Keratinocyte (primary cell): Measurements from ENCODE around the gene SIGLEC14.
"Not testable (repeated sequence)": the region's sequence is repeated elsewhere in the genome, so short reads cannot be mapped to it uniquely, and the experiment has no call there.

ENCODE experiments used
- CTCF ChIP-seq, 3 experiments: IDR thresholded peaks in 1 of 3; conservative IDR thresholded peaks in 1 of 3; optimal IDR thresholded peaks in 1 of 3; 2 replicates in 2 of 3; 3 replicates in 1 of 3; pipeline versions ENCODE3 to v1.5.1; 2011; ENCODE audit warnings: low read length in 3 of 3, mild to moderate bottlenecking in 3 of 3, moderate library complexity in 2 of 3, control low read depth in 1 of 3, inconsistent platforms in 1 of 3; ENCODE audit not compliant: insufficient read depth in 2 of 3; ENCODE audit errors: extremely low read depth in 1 of 3
- EZH2 ChIP-seq: IDR thresholded peaks from one replicate; pipeline ENCODE4 v1.6.1; 2012; ENCODE audit warnings: inconsistent platforms, mild to moderate bottlenecking, low read length, moderate library complexity

- TF ChIP-seq CTCF (optimal IDR thresholded peaks at IDR 0.05 in 1 of 3, IDR thresholded peaks at IDR 0.05 in 1 of 3, conservative IDR thresholded peaks at IDR 0.05 in 1 of 3; ENCODE audit: extremely low read depth in 1 of 3, insufficient read depth in 2 of 3, low read length in 3 of 3); EZH2: not testable (repeated sequence)
These were observed 16.3 kb downstream of the SIGLEC14 start, which contains the start of gene SIGLEC5 for GRCh38 chr19:51630315-51630714.
